GM12892 (cell line): Measurements from ENCODE around the gene LLGL2.

Source experiments
- POLR2A ChIP-seq: IDR thresholded peaks from 2 replicates; pipeline ENCODE4 v1.6.1; 2011; ENCODE audit warnings: low read depth, low read length, control low read depth
- POLR2AphosphoS5 ChIP-seq: IDR thresholded peaks from 2 replicates; pipeline ENCODE4 v1.6.1; 2011; ENCODE audit warnings: low read depth, low read length, control low read depth
- TAF1 ChIP-seq: IDR thresholded peaks from 2 replicates; pipeline ENCODE4 v1.6.1; 2011; ENCODE audit warnings: low read depth, mild to moderate bottlenecking, control low read depth, low read length, borderline replicate concordance

DNA sequence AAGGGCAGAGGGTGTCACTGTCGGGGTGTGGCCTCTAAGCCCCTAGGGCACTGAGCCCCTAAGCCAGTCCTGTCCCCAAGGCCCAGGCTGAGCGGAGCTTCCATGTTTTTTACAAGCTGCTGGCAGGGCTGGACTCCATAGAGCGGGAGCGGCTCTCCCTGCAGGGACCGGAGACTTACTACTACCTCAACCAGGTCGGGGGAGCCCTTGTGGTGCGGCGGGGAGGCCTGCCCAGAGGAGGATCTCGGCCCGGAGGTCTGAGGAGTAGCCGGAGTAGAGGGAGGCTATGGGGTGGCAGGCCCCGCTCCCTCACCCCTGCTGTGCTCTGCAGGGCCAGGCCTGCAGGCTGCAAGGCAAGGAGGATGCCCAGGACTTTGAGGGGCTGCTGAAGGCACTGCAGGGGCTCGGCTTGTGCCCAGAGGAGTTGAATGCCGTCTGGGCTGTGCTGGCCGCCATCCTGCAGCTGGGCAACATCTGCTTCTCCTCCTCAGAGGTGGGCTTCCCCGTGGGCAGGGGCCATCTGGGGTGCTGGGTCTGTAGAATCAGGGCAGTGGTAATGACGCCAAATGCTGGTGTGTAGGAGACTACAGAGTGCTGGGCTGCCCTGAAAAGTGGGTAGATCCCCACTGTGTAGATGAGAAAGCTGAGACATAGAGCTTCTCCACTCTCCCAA, 67.0 kb downstream of the LLGL2 start:
- TF ChIP-seq POLR2AphosphoS5 (no peak), POLR2A (no peak), TAF1 (no peak)
